Activated T-cell treated with anti-CD3 and anti-CD28 coated beads, Interleukin-2, amount 50 U/mL, for 24 hours (primary cell): ENCODE measurements around the gene PYGO1.
"Not testable (repeated sequence)": the region's sequence is repeated elsewhere in the genome, so short reads cannot be mapped to it uniquely, and the experiment has no call there.

Experiments
- DNase-seq: peaks from one replicate; pipeline ENCODE4 v3.0.0-alpha.2; 2020
- H3K27ac Mint-ChIP-seq: 2 replicates; pipeline ENCODE4 v1.8.0; 2020; ENCODE audit warnings: mild to moderate bottlenecking, mixed read lengths
- H3K27me3 Mint-ChIP-seq: 2 replicates; pipeline ENCODE4 v1.8.0; 2020; ENCODE audit warnings: mixed read lengths
- H3K36me3 Mint-ChIP-seq: 2 replicates; pipeline ENCODE4 v1.8.0; 2020; ENCODE audit warnings: low read depth, mixed read lengths
- H3K4me1 Mint-ChIP-seq: 2 replicates; pipeline ENCODE4 v1.8.0; 2020; ENCODE audit warnings: low read depth, mixed read lengths
- H3K4me3 Mint-ChIP-seq: 2 replicates; pipeline ENCODE4 v1.8.0; 2020; ENCODE audit warnings: mild to moderate bottlenecking, moderate library complexity, mixed read lengths
- H3K9me3 Mint-ChIP-seq: 2 replicates; pipeline ENCODE4 v1.8.0; 2020; ENCODE audit warnings: mixed read lengths

The PYGO1 gene, protein sequence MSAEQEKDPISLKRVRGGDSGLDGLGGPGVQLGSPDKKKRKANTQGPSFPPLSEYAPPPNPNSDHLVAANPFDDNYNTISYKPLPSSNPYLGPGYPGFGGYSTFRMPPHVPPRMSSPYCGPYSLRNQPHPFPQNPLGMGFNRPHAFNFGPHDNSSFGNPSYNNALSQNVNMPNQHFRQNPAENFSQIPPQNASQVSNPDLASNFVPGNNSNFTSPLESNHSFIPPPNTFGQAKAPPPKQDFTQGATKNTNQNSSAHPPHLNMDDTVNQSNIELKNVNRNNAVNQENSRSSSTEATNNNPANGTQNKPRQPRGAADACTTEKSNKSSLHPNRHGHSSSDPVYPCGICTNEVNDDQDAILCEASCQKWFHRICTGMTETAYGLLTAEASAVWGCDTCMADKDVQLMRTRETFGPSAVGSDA

DNA sequence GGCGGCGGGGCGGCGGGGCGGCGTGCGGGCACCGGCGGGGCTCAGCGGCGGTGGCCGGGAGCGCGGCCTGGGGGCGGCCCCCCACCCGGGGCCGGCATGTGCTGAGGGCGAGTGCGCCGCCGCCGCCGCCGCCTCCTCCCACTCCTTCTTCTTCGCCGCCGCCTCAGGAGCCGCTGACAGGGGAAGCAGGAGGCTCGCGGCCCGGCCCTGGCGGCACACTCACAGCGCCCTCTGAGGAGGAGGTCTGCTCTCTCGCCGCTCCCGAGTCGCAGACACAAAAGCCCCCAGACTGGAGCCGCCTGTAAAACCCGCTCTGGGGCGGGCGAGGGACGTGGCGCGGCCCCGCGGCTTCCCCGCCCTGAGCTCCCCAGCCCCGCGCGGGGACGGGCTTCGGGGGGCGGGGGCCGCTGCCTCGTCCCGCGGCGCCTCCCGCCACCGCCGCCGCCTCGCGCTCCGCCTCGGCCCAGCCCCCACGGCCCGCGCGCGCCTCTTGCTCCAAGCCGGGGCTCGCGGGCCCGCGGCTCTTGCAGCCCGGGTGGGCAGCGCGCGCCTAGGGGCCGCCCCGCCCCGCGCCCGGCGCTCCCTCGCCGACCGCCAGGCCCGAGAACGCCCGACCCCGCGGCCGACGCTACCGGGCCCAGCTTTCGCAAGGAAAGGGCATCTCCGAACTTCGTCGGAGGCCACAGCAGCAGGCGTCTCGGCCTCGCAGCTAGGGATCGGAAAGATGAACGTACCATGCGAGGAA, at the start of gene PYGO1:
PYGO1 (minus strand) TSS at position 276 of the 745 bp plus-strand sequence. CDS start 462 bp downstream, outside the sequence.
- peaks cover 52% of the 10 kb centered on the region for H3K27me3 Mint-ChIP-seq
- peak; percentile 62 for DNase-seq
- H3K9me3 Mint-ChIP-seq = peaks cover 4% of the 10 kb centered on the region
- H3K36me3 Mint-ChIP-seq = no peaks in the 10 kb centered on the region
- no peak within 1 kb of the TSS for H3K27ac Mint-ChIP-seq
- peaks cover 5% of the 10 kb centered on the region for H3K4me1 Mint-ChIP-seq
- peak within 1 kb of the TSS; percentile 61 for H3K4me3 Mint-ChIP-seq

DNA sequence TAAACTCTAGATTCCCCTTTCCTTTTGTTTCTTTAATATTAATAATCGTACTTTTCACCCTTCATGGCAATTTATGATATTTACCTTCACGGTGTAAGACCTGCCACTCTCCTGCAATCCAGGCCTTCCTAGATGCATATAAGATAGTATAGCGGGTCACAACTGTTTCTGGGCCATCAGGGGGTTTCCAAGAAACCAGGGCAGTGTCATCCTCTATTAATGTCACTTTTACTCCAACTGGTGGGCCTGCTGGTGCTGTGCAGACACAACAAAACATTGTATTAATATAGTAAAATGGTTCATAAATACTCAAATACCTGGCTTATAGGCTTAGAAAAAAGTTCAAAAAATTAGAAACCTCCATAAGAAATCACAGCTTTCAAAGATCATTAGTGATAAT, 48.9 kb upstream of the PYGO1 start:
- Mint-ChIP-seq H3K27me3 (peaks cover 6% of the 10 kb centered on the region), H3K9me3 (no peaks in the 10 kb centered on the region), H3K27ac (no peak overlapping the region), H3K4me1 (no peaks in the 10 kb centered on the region), H3K4me3 (no peak overlapping the region), H3K36me3 (no peaks in the 10 kb centered on the region)
- DNase-seq = no peak

DNA sequence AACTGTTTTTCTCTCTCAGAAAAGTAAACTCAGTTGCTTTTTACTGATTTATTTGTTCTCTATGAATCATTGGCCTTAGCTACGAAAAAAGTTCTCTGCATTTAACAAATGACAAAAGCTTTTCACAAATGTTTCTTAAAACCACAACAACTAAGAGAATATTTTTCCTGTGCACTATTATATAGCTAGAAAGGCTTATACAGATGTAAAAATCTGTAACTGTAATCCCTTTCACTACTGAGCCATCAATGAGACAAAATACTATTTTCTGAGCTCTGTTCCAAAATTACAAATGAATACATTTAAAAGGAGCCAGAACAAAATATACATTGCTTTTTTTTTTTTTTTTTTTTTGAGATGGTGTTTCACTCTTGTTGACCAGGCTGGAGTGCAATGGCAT, 45.6 kb upstream of the PYGO1 start:
- no peak for DNase-seq
- Mint-ChIP-seq H3K36me3 (no peaks in the 10 kb centered on the region), H3K27ac (no peak overlapping the region), H3K9me3 (no peaks in the 10 kb centered on the region), H3K27me3 (peaks cover 2% of the 10 kb centered on the region), H3K4me3 (no peak overlapping the region), H3K4me1 (no peaks in the 10 kb centered on the region)

DNA sequence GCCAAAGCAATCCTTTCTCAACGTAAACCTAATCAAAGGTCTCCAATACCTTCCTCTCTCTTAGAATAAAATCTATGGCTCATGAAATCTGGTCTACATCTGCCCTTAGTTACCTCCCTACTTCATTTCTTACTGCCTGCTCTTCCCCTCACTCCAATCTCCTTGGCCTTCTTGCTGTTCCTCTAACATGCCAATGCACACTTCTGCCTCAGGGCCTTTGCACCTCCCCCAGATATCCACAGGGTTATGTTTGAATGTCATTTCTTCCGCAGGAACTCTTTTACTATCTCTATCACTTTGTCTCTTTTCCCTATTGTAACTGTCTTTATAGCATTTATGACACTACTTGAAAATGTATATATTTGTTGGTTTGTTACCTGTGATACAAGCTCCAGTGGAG, 44.3 kb upstream of the PYGO1 start:
- Mint-ChIP-seq H3K4me1 (peaks cover 2% of the 10 kb centered on the region), H3K27ac (no peak overlapping the region), H3K4me3 (no peak overlapping the region), H3K9me3 (no peaks in the 10 kb centered on the region), H3K27me3 (peaks cover 2% of the 10 kb centered on the region), H3K36me3 (no peaks in the 10 kb centered on the region)
- DNase-seq = no peak

DNA sequence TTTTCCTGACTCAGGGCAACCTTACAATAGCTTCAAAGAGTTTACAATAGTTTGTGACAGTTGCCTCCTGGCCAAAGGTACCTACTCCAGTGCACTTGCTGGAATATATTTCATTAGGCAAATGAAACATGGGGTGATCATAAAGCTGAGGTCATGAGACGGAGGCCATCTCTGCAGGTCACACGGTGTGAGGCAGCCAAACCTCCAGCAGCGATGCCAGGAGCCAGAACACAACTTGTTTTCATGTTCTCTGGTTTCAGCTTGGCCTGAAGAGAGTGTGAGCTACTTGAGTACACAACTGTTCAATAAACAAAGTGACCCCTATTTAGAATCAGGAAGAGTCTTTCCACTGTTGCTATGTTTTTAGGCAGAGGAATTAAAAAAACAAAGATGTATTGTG, 42.7 kb upstream of the PYGO1 start:
- no peak overlapping the region for H3K4me3 Mint-ChIP-seq
- H3K27me3 Mint-ChIP-seq = peaks cover 2% of the 10 kb centered on the region
- no peaks in the 10 kb centered on the region for H3K9me3 Mint-ChIP-seq
- DNase-seq = no peak
- peaks cover 2% of the 10 kb centered on the region for H3K4me1 Mint-ChIP-seq
- H3K36me3 Mint-ChIP-seq = no peaks in the 10 kb centered on the region
- no peak overlapping the region for H3K27ac Mint-ChIP-seq

DNA sequence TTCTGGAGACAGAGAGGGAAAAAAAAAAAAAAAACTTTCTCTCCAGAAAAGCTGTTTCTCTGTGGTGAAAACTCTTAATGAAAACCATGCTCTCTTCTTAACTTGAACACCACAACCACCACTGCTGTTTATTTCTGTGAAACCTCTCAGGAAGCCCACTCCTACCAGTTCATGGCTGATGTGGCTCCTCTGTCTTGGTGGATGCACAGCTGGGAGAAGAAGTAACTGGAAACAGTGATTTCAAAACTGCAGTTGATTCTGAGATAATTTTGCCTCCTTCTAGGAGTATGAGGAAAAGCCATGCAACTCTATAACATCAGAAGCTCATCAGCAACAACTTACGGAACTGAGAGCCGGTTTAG, 40.2 kb upstream of the PYGO1 start:
- DNase-seq = no peak
- Mint-ChIP-seq H3K4me3 (no peak overlapping the region), H3K27me3 (peaks cover 2% of the 10 kb centered on the region), H3K9me3 (no peaks in the 10 kb centered on the region), H3K36me3 (no peaks in the 10 kb centered on the region), H3K4me1 (peaks cover 2% of the 10 kb centered on the region), H3K27ac (no peak overlapping the region)

DNA sequence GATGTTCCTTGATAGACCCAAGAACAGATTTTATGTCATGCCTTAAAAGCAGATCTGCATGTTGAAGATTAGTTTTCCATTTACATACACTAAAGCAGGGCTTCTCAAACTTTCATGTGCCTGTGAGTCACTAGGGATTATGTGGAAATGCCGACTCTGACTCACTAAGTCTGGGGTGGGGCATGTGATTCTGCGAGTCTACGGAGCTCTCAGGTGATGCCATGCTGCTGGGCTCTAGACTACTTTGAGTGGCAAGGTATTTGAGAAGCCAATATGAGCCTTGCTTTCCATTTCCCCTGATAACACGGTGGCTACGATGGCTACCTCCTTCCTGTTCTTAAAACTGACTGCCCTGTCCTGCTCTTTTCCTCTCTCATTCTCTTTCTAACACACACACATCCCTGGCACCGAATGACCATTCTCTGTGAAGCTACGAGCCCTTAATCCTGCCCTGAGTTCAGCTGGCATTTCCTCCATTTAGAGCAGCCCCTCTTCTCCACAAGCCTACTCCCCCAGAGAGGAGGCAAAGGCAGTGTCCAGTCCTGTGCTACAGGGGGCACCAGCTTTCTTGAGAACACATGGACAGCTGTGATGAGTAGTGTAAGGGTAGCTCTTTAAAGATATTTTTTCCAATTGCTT, 39.7 kb upstream of the PYGO1 start:
- H3K4me1 Mint-ChIP-seq = peaks cover 2% of the 10 kb centered on the region
- no peaks in the 10 kb centered on the region for H3K9me3 Mint-ChIP-seq
- peaks cover 2% of the 10 kb centered on the region for H3K27me3 Mint-ChIP-seq
- H3K4me3 Mint-ChIP-seq = no peak overlapping the region
- no peak for DNase-seq
- H3K27ac Mint-ChIP-seq = no peak overlapping the region
- no peaks in the 10 kb centered on the region for H3K36me3 Mint-ChIP-seq

DNA sequence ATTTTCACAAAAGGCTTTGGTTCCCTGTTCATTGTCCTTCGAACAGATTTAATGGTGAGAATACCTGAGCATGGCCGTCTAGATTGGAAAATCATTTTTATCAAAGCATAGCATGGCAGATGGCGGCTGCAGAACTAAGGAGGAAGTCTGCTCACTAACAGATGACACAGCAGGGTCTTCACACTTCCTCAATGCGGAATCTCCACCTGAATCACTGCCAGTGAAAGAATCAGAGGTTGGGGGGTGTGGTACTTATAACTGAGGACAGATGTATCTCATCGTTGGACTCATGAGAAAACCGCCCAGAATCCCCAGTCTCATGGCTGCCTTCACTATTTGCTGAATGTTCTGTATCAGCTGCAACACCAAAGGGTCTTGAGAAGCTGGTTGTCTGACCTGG, 31.6 kb upstream of the PYGO1 start:
- Mint-ChIP-seq H3K4me1 (no peaks in the 10 kb centered on the region), H3K4me3 (no peak overlapping the region), H3K27ac (no peak overlapping the region), H3K9me3 (no peaks in the 10 kb centered on the region), H3K36me3 (no peaks in the 10 kb centered on the region), H3K27me3 (peaks cover 33% of the 10 kb centered on the region)
- no peak for DNase-seq

DNA sequence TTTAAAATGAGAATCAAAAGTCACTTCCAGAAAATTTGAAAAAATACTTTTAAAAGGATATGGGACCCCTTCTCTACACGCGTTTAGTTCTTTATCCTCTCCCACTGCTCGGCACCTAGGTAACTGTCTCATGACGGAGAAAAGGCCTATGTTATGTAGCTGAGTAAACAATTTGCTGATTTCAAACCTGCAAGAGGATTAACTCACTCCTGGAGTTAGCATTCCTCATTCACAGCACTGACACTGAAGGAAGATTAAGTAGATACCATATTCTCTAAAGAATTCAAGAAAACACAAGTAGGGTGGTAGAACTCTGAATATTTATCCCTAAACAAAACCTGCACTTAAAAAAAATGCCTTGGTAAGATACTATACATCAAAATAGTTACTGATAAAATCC, 30.2 kb upstream of the PYGO1 start:
- DNase-seq = no peak
- Mint-ChIP-seq H3K4me1 (no peaks in the 10 kb centered on the region), H3K4me3 (no peak overlapping the region), H3K27ac (no peak overlapping the region), H3K9me3 (no peaks in the 10 kb centered on the region), H3K36me3 (no peaks in the 10 kb centered on the region), H3K27me3 (peaks cover 44% of the 10 kb centered on the region)

DNA sequence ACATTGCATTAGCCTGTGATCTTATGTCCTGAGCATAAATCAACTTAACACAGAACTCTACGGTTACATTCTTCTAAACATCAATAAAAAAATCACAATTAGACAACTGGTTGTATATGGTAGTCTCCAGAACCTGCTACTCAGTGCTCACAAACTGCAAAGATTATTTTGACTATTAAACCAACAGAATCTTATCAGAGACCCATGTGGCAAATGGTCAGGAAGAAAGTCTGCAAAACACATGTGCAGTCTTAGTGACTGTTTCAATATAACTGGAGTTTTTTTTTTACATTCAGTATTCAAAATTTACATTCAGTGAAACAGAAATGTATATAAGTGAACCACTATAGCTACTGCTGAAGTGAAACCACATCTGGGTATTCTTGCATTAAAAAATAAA, 27.3 kb upstream of the PYGO1 start:
- H3K36me3 Mint-ChIP-seq = no peaks in the 10 kb centered on the region
- no peak for DNase-seq
- H3K4me3 Mint-ChIP-seq = no peak overlapping the region
- no peaks in the 10 kb centered on the region for H3K4me1 Mint-ChIP-seq
- H3K27ac Mint-ChIP-seq = no peak overlapping the region
- peaks cover 55% of the 10 kb centered on the region for H3K27me3 Mint-ChIP-seq
- no peaks in the 10 kb centered on the region for H3K9me3 Mint-ChIP-seq

DNA sequence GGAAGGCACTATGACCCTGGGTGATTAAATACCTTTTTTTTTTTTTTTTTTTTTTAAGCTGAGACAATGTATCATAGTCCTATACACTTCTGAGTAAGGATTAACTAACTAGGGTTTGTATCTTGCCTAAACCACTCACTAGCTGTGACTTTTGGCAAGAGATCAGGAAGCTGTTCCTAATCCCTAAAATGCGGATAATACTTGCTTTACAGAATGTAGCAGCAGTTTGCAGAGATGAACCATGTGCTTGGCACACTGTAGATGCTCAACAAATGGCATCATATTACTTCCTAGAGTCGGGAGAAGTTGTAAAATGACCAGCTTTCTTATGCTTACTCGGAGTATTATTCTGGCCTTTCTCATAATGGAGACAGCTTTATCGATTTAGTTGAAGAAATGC, 25.6 kb upstream of the PYGO1 start:
- no peak for DNase-seq
- H3K9me3 Mint-ChIP-seq = no peaks in the 10 kb centered on the region
- H3K27ac Mint-ChIP-seq = no peak overlapping the region
- no peaks in the 10 kb centered on the region for H3K4me1 Mint-ChIP-seq
- no peaks in the 10 kb centered on the region for H3K36me3 Mint-ChIP-seq
- no peak overlapping the region for H3K4me3 Mint-ChIP-seq
- H3K27me3 Mint-ChIP-seq = peaks cover 45% of the 10 kb centered on the region

DNA sequence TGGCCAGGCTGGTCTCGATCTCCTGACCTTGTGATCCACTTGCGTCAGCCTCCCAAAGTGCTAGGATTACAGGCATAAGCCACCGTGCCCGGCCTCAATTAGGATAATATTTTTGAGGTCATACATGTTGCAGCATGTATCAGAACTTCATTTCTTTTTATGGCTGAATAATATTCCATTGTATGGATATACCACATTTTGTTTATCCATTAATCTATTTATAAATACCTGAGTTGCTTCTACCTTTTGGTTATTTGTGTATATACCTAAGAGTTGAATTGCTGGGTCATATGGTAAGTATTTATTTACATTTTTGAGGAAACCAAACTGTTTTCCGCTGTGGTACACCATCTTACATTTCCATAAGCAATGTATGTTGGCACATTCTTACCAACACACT, 18.1 kb upstream of the PYGO1 start:
- Mint-ChIP-seq H3K27me3 (peaks cover 10% of the 10 kb centered on the region), H3K4me3 (no peak overlapping the region), H3K9me3 (peaks cover 9% of the 10 kb centered on the region), H3K36me3 (no peaks in the 10 kb centered on the region), H3K4me1 (no peaks in the 10 kb centered on the region), H3K27ac (no peak overlapping the region)
- DNase-seq = no peak

DNA sequence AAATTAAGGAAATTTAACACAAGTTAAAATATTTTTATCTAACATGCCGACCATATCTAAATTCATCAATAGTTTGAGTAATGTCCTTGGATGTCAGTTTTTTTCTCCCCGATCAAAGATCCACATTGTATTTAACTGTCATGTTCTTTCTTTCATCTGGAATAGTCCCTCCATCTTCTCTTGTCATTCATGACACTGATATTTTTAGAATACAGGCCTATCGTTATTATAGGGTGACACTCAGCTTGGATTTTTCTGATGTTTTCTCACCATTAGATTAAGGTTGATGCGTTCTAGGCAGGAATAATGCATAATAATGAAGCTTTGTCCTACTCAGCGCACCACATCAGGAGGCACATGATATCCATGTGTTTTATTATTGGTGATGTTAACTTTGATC, 13.2 kb upstream of the PYGO1 start:
- Mint-ChIP-seq H3K4me1 (no peaks in the 10 kb centered on the region), H3K36me3 (no peaks in the 10 kb centered on the region), H3K4me3 (no peak overlapping the region), H3K9me3 (peaks cover 4% of the 10 kb centered on the region), H3K27me3 (peaks cover 6% of the 10 kb centered on the region), H3K27ac (no peak overlapping the region)
- DNase-seq = no peak

DNA sequence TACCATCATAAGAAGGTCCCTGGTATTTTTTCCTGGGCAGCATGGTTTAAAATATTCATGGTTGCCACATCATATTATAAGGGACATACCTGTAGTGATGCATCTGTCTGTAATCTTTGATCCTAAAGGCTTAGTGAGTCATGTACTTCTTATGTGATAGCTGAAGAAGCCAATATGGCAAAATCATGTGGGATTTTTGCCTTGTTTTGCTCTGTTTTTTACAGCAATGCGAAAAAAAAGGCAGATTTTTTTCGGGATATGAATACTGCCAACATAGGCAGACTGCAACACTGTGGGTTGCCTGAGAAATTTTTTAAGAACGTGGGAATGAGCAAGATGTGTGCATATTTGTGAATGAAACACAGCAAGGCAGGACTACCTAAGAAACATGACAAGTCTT, 11.3 kb upstream of the PYGO1 start:
- Mint-ChIP-seq H3K4me1 (no peaks in the 10 kb centered on the region), H3K27ac (no peak overlapping the region), H3K4me3 (no peak overlapping the region), H3K9me3 (no peaks in the 10 kb centered on the region), H3K36me3 (no peaks in the 10 kb centered on the region), H3K27me3 (peaks cover 3% of the 10 kb centered on the region)
- DNase-seq = no peak

DNA sequence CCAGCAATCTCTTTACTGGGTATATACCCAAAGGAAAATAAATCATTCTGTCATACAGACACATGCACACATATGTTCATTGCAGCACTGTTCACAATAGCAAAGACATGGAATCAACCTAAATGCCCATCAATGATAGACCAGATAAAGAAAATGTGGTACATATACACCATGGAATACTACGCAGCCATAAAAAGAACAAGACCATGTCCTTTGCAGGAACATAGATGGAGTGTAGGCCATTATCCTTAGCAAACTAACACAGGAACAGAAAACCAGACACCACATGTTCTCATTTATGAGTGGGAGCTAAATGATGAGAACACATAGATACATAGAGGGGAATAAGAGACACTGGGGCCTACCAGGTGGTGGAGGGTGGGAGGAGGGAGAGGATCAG, 4.9 kb upstream of the PYGO1 start:
- DNase-seq, H3K27ac Mint-ChIP-seq, H3K4me1 Mint-ChIP-seq, H3K4me3 Mint-ChIP-seq, H3K36me3 Mint-ChIP-seq, H3K9me3 Mint-ChIP-seq: not testable (repeated sequence)
- peaks cover 40% of the 10 kb centered on the region for H3K27me3 Mint-ChIP-seq
